Suprapubic skin (tissue), 4 donors: ENCODE data around the gene CCND1. TPM values are rescaled to one million over a fixed set of nuclear protein-coding genes. Genes with fewer than 3 reads are reported as not detected.

Experiments used
- DNase-seq, 2 donors: peaks; one replicate each; pipeline ENCODE4 v3.0.0-alpha.2; 2019; ENCODE audit warnings: low spot score in 2 of 2
- H3K27ac ChIP-seq: fragments of 200-600 bp; sonication (generic); one replicate; pipeline ENCODE4 v1.5.1; 2019
- H3K27me3 ChIP-seq: fragments of 200-600 bp; sonication (generic); one replicate; pipeline ENCODE4 v1.5.1; 2019
- H3K36me3 ChIP-seq: fragments of 200-600 bp; sonication (generic); one replicate; pipeline ENCODE4 v1.5.1; 2019
- H3K4me1 ChIP-seq: fragments of 200-600 bp; sonication (generic); one replicate; pipeline ENCODE4 v1.5.1; 2019
- H3K4me3 ChIP-seq: fragments of 200-600 bp; sonication (generic); one replicate; pipeline ENCODE4 v1.5.1; 2019; ENCODE audit warnings: mild to moderate bottlenecking
- H3K9me3 ChIP-seq: fragments of 200-600 bp; sonication (generic); one replicate; pipeline ENCODE4 v1.5.1; 2019
- EP300 ChIP-seq: sonication (generic); formaldehyde crosslinking; IDR thresholded peaks from one replicate; pipeline ENCODE4 v1.6.1; 2017; ENCODE audit warnings: antibody characterized with exemption
- POLR2A ChIP-seq, 2 donors: fragments of 450-650 bp; IDR thresholded peaks; one replicate each; pipeline ENCODE4 v1.6.1; 2017; ENCODE audit warnings: antibody characterized with exemption in 2 of 2, mild to moderate bottlenecking in 2 of 2, moderate library complexity in 2 of 2
- POLR2AphosphoS5 ChIP-seq, 3 donors: sonication (generic); formaldehyde crosslinking; IDR thresholded peaks; one replicate each; pipeline ENCODE4 v1.6.1; 2017; ENCODE audit warnings: antibody characterized with exemption in 3 of 3
- WGBS: methylation state at CpG from one replicate; pipeline ENCODE4 v1.1.5; 2018; 5-methylcytosine and 5-hydroxymethylcytosine counted together
- total RNA-seq, 4 donors: library from RNA; depleted of rRNA; stranded (reverse); fragments of >200 nt; gene quantifications; one replicate each; pipeline ENCODE4 v1.1.0, GENCODE V29; 2016
- TF ChIP-seq, protein P1 (sequence below), 2 donors: fragments of 200-600 bp in 1 of 2; fragments of 450-650 bp in 1 of 2; sonication (generic) in 1 of 2; IDR thresholded peaks; one replicate each; pipeline ENCODE4 v1.5.1; 2016 to 2019; ENCODE audit warnings: antibody characterized with exemption in 2 of 2, mild to moderate bottlenecking in 1 of 2, moderate library complexity in 1 of 2

The CCND1 gene
- total RNA-seq, 4 donors from 2014 or later: 161 to 340 (median 270) TPM

DNA sequence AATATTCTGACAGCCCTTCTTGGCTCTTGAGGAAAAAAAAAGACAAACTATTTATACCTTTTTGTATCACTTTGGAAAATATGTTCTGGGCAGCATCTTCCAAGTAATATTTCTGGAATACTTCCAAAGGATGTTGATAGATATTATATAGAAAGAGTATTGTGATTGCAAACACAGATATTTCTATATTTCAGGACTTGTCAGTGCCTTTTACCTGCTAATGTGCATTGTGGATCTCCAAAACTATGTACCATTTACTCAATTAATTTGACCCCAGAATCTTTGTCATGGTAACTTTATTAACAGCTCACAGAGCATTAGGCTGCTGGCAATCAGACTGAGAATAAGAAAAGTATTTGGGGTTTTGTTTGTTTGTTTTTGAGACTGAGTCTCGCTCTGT lies 16.7 kb upstream of the CCND1 start:
- H3K36me3 ChIP-seq: no peaks in the 10 kb centered on the region
- no peak overlapping the region for H3K27ac ChIP-seq
- no peaks in the 10 kb centered on the region for H3K9me3 ChIP-seq
- no peak for DNase-seq
- H3K27me3 ChIP-seq: no peaks in the 10 kb centered on the region
- TF ChIP-seq POLR2A (IDR thresholded peaks at IDR 0.05) (no peak), POLR2AphosphoS5 (IDR thresholded peaks at IDR 0.05) (no peak), EP300 (no peak)
- TF ChIP-seq, protein P1, sequence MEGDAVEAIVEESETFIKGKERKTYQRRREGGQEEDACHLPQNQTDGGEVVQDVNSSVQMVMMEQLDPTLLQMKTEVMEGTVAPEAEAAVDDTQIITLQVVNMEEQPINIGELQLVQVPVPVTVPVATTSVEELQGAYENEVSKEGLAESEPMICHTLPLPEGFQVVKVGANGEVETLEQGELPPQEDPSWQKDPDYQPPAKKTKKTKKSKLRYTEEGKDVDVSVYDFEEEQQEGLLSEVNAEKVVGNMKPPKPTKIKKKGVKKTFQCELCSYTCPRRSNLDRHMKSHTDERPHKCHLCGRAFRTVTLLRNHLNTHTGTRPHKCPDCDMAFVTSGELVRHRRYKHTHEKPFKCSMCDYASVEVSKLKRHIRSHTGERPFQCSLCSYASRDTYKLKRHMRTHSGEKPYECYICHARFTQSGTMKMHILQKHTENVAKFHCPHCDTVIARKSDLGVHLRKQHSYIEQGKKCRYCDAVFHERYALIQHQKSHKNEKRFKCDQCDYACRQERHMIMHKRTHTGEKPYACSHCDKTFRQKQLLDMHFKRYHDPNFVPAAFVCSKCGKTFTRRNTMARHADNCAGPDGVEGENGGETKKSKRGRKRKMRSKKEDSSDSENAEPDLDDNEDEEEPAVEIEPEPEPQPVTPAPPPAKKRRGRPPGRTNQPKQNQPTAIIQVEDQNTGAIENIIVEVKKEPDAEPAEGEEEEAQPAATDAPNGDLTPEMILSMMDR (IDR thresholded peaks at IDR 0.05): no peak
- no peaks in the 10 kb centered on the region for H3K4me1 ChIP-seq
- WGBS: 92% methylated on average over 1 of the region's 1 CpG
- no peak overlapping the region for H3K4me3 ChIP-seq

DNA sequence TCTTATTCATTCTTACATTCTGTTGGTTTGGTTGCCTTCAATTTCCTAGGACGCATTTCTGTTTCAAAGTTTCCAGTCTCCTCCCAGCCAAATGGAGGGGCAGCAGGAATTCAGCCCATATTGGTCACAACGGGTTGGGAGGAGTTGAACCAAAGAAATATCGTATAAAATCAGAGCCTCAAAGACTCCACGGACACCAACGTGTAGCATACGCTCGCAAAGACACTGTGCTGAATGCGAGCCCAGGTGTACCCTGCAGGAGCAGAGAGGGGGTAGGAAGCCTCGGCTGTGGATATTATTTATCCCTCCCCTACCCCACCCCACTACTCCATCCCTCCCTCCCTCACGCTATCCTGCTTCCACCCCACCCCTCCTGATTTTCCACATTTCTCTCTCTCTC lies 15.5 kb upstream of the CCND1 start:
- peak in 1 of 2 donors; percentile 9 for DNase-seq
- H3K9me3 ChIP-seq: no peaks in the 10 kb centered on the region
- no peak overlapping the region for H3K4me3 ChIP-seq
- TF ChIP-seq POLR2A (IDR thresholded peaks at IDR 0.05) (no peak), POLR2AphosphoS5 (IDR thresholded peaks at IDR 0.05) (no peak), EP300 (no peak)
- TF ChIP-seq, protein P1 (IDR thresholded peaks at IDR 0.05): no peak
- H3K4me1 ChIP-seq: no peaks in the 10 kb centered on the region
- H3K36me3 ChIP-seq: no peaks in the 10 kb centered on the region
- H3K27ac ChIP-seq: no peak overlapping the region
- H3K27me3 ChIP-seq: no peaks in the 10 kb centered on the region
- WGBS: 82% methylated on average over 10 of the region's 10 CpGs

DNA sequence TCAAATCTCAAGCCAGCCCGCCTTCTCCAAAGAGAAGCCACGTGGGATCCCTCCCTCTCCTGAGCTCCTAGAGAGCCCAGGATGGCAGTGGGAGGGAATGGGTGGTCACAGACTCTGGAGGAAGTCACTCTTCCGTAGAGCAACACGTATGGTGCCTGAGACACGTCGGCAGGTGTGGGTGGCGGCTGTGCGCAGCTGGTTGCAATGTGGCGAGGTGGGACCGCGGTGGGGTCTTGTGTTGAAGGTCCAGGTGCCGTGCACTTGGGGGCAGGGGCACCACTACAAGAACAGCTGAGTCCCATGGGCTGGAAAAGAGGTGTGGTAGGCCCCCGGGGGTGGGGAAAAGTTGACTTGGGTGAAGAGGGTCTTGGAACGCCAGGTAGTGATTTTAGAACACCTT lies 13.4 kb upstream of the CCND1 start:
- Histone ChIP-seq H3K36me3 (no peaks in the 10 kb centered on the region), H3K4me1 (no peaks in the 10 kb centered on the region), H3K27me3 (no peaks in the 10 kb centered on the region), H3K9me3 (no peaks in the 10 kb centered on the region), H3K4me3 (no peak overlapping the region), H3K27ac (no peak overlapping the region)
- WGBS: 84% methylated on average over 14 of the region's 14 CpGs
- TF ChIP-seq, protein P1 (IDR thresholded peaks at IDR 0.05): no peak
- DNase-seq: no peak

DNA sequence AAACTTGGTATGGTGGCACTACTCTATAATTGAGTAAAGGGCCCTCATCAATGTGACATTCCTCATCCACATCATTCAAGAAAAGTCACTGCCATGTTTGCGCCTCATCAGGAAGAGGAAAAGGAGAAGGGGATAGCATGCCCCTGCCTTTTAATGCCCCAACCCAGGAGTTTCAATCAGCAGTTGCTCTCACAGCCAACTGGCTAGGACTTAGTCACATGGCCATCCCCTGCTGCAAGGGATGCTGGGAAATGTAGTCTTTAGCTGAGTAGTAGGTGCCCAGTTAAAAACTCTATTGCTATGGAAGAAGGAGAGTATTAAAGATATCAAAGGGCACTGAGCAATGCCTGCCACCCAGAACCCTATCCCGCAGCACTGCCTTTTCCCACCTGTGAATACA lies 10.9 kb upstream of the CCND1 start:
- no peaks in the 10 kb centered on the region for H3K36me3 ChIP-seq
- H3K4me3 ChIP-seq: no peak overlapping the region
- no peak overlapping the region for H3K27ac ChIP-seq
- H3K27me3 ChIP-seq: no peaks in the 10 kb centered on the region
- H3K4me1 ChIP-seq: no peaks in the 10 kb centered on the region
- peak in 1 of 2 donors; percentile 9 for DNase-seq
- no peaks in the 10 kb centered on the region for H3K9me3 ChIP-seq
- TF ChIP-seq EP300: no peak
- TF ChIP-seq, protein P1 (IDR thresholded peaks at IDR 0.05): no peak
- TF ChIP-seq POLR2AphosphoS5 (IDR thresholded peaks at IDR 0.05): no peak
- TF ChIP-seq POLR2A (IDR thresholded peaks at IDR 0.05): no peak
- WGBS: 96% methylated on average over 2 of the region's 2 CpGs

DNA sequence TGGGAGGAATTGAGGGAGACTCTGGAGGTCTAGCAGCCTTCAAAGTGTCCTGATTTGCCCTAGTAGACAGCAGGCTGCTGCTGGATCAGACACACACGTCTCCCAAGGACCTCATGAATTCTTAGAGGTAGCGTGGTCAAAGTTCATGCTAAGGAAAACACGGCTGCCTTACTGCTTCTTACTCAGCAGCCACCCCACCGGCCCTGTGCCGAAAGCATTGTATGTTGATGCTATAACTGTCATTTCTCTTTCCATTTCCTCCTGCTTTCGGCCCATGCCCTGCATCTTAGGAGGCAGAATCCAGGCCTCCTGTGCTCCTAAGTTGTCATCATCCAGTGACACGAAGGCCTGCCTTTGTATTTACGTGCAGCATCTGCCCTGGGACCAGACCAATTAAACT lies 10.5 kb upstream of the CCND1 start:
- peak in 1 of 2 donors; percentile 55 for DNase-seq
- WGBS: 93% methylated on average over 8 of the region's 8 CpGs
- H3K9me3 ChIP-seq: no peaks in the 10 kb centered on the region
- no peak overlapping the region for H3K27ac ChIP-seq
- no peak overlapping the region for H3K4me3 ChIP-seq
- H3K27me3 ChIP-seq: no peaks in the 10 kb centered on the region
- TF ChIP-seq POLR2A (IDR thresholded peaks at IDR 0.05): no peak
- TF ChIP-seq, protein P1 (IDR thresholded peaks at IDR 0.05): no peak
- TF ChIP-seq POLR2AphosphoS5 (IDR thresholded peaks at IDR 0.05): no peak
- TF ChIP-seq EP300: no peak
- no peaks in the 10 kb centered on the region for H3K36me3 ChIP-seq
- H3K4me1 ChIP-seq: no peaks in the 10 kb centered on the region
